PC-9 (cell line): Measurements from ENCODE around the gene SLC9A6.

Experiments used
- CTCF ChIP-seq: fragments of 200-600 bp; sonication (generic); conservative IDR thresholded peaks from 2 replicates; pipeline ENCODE4 v1.6.1; 2017; ENCODE audit warnings: mixed run types, antibody characterized with exemption, mild to moderate bottlenecking, moderate library complexity
- EZH2 ChIP-seq: fragments of 200-600 bp; sonication (generic); IDR thresholded peaks from 2 replicates; pipeline ENCODE4 v1.8.0; 2017; ENCODE audit warnings: antibody characterized with exemption, low read depth

- no peak for TF ChIP-seq CTCF
- TF ChIP-seq EZH2 = no peak
Measured at GRCh38 chrX:136031626-136032025, 46.4 kb downstream of the SLC9A6 start.
